HG03039 (cell line): Measurements from ENCODE around the gene CDK4.
"Not testable (repeated sequence)": the region's sequence is repeated elsewhere in the genome, so short reads cannot be mapped to it uniquely, and the experiment has no call there.

ENCODE experiments used
- ATAC-seq: cut with Tn5 transposase; IDR thresholded peaks from one replicate; pipeline ENCODE4 v1.9.1; 2021; ENCODE audit warnings: mild to moderate bottlenecking, moderate library complexity; ENCODE audit not compliant: unreplicated experiment

CDK4 gene

GRCh38 chr12:57715036-57715748, 36.9 kb downstream of the CDK4 start:
- not testable (repeated sequence) for ATAC-seq

- no peak for ATAC-seq
Observed at GRCh38 chr12:57713209-57713608, 38.9 kb downstream of the CDK4 start.

GRCh38 chr12:57712701-57713100, 39.4 kb downstream of the CDK4 start:
- no peak for ATAC-seq

- no peak for ATAC-seq
Observed at GRCh38 chr12:57708296-57708695, 43.8 kb downstream of the CDK4 start.

- ATAC-seq, result no peak
Observed at GRCh38 chr12:57707250-57707649, 44.9 kb downstream of the CDK4 start.

GRCh38 chr12:57700317-57700716, 51.8 kb downstream of the CDK4 start:
- no peak for ATAC-seq

GRCh38 chr12:57698414-57698813, 53.7 kb downstream of the CDK4 start:
- no peak for ATAC-seq
